MCF 10A (cell line): ENCODE measurements around the gene FAM171A1. TPM values are rescaled to one million over a fixed set of nuclear protein-coding genes. Genes with fewer than 3 reads are reported as not detected.

Experiments
- BruUV-seq: library from RNA; stranded (reverse); fragments of 400-500 nt; replicated peaks from 2 replicates; lab custom pipeline; 2021; lab: Mats Ljungman, UMichigan
- CTCF ChIA-PET: fragments of 300-600 bp; sonication (Branson Sonifier 250); formaldehyde crosslinking; extraction: SDS; loops from one replicate; lab custom pipeline; 2021; ENCODE audit warnings: antibody characterized with exemption, inconsistent platforms; lab: Yijun Ruan, JAX
- POLR2A ChIA-PET: fragments of 300-600, 350-650 bp; sonication (Branson Sonifier 250); formaldehyde crosslinking; extraction: SDS; loops from one replicate; lab custom pipeline; 2020; ENCODE audit warnings: antibody characterized with exemption, inconsistent platforms; lab: Yijun Ruan, JAX
- DNase-seq: peaks from one replicate; pipeline ENCODE4 v3.0.0-alpha.2; 2018; ENCODE audit not compliant: unreplicated experiment
- H3K27ac Mint-ChIP-seq: one replicate; pipeline ENCODE4 v1.8.0; 2022; ENCODE audit warnings: mild to moderate bottlenecking, low read depth, mixed read lengths; ENCODE audit not compliant: unreplicated experiment
- H3K27me3 Mint-ChIP-seq: one replicate; pipeline ENCODE4 v1.8.0; 2022; ENCODE audit warnings: mixed read lengths; ENCODE audit not compliant: insufficient read depth, unreplicated experiment
- H3K36me3 Mint-ChIP-seq: one replicate; pipeline ENCODE4 v1.8.0; 2022; ENCODE audit warnings: mild to moderate bottlenecking, moderate library complexity, mixed read lengths; ENCODE audit not compliant: insufficient read depth, unreplicated experiment
- H3K4me1 Mint-ChIP-seq: one replicate; pipeline ENCODE4 v1.8.0; 2022; ENCODE audit warnings: mixed read lengths; ENCODE audit not compliant: insufficient read depth, unreplicated experiment
- H3K4me3 Mint-ChIP-seq: one replicate; pipeline ENCODE4 v1.8.0; 2022; ENCODE audit warnings: mild to moderate bottlenecking, moderate library complexity, mixed read lengths; ENCODE audit not compliant: unreplicated experiment
- H3K9me3 Mint-ChIP-seq: one replicate; pipeline ENCODE4 v1.8.0; 2022; ENCODE audit warnings: mixed read lengths; ENCODE audit not compliant: unreplicated experiment
- CTCF ChIP-seq: fragments of 200-600 bp; IDR thresholded peaks from one replicate; pipeline ENCODE4 v1.8.0; 2022; ENCODE audit warnings: antibody characterized with exemption, mild to moderate bottlenecking; ENCODE audit not compliant: unreplicated experiment
- intact Hi-C: fragments of 100-400 bp; cut with micrococcal nuclease; formaldehyde crosslinking; loops from 2 replicates; pipeline ENCODE4 v1.14.1; 2022
- total RNA-seq: library from RNA; stranded (reverse); gene quantifications from 2 replicates; pipeline ENCODE4 v1.2.3, GENCODE V29; 2022

Gene FAM171A1
- total RNA-seq, 1 experiment from 2014 or later, result 9.3 TPM

DNA sequence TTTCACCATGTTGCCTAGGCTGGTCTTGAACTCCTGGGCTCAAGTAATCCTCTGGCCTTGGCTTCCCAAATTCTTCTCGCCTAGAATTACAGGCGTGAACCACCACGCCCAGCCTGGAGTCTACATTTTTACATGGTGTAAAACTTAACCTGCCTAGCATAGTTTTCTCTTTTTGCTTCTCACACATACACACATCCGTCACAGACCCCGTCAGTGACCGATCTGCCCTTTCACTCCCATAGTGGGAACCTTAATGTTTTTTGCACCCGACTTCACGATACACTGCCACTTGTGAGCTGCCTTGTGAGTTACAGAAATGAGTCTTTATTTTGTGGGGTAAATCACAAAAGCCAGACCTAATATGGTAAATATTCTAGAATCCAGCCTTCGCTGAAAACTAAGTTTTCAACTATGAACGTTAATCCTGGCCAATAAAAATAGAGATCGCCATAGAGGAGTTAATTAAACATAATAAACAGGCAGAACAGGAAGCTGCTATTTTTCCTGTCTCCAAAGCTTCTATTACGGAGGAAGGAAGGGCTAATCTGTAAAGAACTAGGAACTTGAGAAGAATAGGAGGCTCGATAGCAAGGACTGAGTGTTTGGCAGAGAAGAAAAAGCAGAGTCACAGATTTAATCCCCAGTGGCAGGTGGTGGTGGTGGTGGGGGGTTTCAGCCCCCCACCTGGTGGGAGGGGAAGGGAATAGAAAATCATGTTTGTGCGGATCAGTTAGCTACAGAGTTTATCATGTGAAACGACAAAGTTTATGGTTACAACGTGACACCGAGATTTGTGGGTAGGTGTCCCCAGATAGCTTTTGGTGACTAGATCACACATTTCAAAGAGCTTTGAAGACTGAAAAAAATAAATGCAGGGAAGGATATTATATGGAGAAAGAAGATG is 14.7 kb upstream of the FAM171A1 start:
- CTCF ChIA-PET, result interaction anchor here (0.8 kb wide), 1 partner anchor 173 kb away, joined by 3 read pairs; no protein-coding TSS in a partner anchor
- Mint-ChIP-seq H3K4me3 (no peak overlapping the region), H3K9me3 (no peaks in the 10 kb centered on the region), H3K4me1 (no peaks in the 10 kb centered on the region), H3K36me3 (no peaks in the 10 kb centered on the region), H3K27ac (no peak overlapping the region), H3K27me3 (no peaks in the 10 kb centered on the region)
- no TSS peak for BruUV-seq
- intact Hi-C loops, result no loop called here
- TF ChIP-seq CTCF, result no peak
- DNase-seq, result no peak
- POLR2A ChIA-PET, result interaction anchor here (1.5 kb wide), 1 partner anchor 18 kb away, joined by 3 read pairs; no protein-coding TSS in a partner anchor

DNA sequence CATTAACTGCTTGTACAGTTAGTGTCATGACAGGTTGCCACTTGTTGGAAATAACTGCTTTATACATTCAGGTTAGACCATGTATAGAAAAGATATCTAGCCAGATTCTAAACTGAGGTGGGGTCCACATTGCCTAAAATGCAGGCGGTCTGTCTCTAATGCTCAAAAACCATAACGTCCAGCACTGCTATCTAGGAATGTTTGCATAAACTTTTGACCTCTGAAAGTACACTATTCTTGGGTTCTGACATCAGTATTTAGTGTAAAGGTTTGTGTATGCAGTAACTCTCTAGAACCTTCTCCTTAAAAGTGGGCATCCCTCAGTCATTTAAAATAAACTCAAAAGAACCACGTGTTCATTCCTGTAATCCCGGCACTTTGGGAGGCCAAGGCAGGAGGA is 10.3 kb upstream of the FAM171A1 start:
- H3K9me3 Mint-ChIP-seq, result no peaks in the 10 kb centered on the region
- no peak for DNase-seq
- intact Hi-C loops, result no loop called here
- BruUV-seq, result no TSS peak
- ChIA-PET POLR2A (no interaction called here), CTCF (no interaction called here)
- H3K27ac Mint-ChIP-seq, result no peak overlapping the region
- H3K27me3 Mint-ChIP-seq, result no peaks in the 10 kb centered on the region
- TF ChIP-seq CTCF, result no peak
- H3K4me1 Mint-ChIP-seq, result no peaks in the 10 kb centered on the region
- H3K36me3 Mint-ChIP-seq, result no peaks in the 10 kb centered on the region
- no peak overlapping the region for H3K4me3 Mint-ChIP-seq

GRCh38 chr10:15379078-15379477 is 8.0 kb upstream of the FAM171A1 start:
- H3K36me3 Mint-ChIP-seq, result no peaks in the 10 kb centered on the region
- DNase-seq, result no peak
- ChIA-PET POLR2A (interaction anchor here (0.6 kb wide), 1 partner anchor 253 kb away, joined by 4 read pairs; no protein-coding TSS in a partner anchor), CTCF (no interaction called here)
- no peaks in the 10 kb centered on the region for H3K9me3 Mint-ChIP-seq
- H3K4me3 Mint-ChIP-seq, result no peak overlapping the region
- H3K27me3 Mint-ChIP-seq, result no peaks in the 10 kb centered on the region
- no peaks in the 10 kb centered on the region for H3K4me1 Mint-ChIP-seq
- TF ChIP-seq CTCF, result no peak
- BruUV-seq, result no TSS peak
- H3K27ac Mint-ChIP-seq, result no peak overlapping the region
- intact Hi-C loops, result loop anchor here (10.0 kb wide), 1 partner anchor 544 kb away; the partner anchor contains the start of genes CDNF, HSPA14 and MSANTD7

- Mint-ChIP-seq H3K4me1 (no peaks in the 10 kb centered on the region), H3K9me3 (no peaks in the 10 kb centered on the region), H3K4me3 (no peak overlapping the region), H3K36me3 (no peaks in the 10 kb centered on the region), H3K27ac (no peak overlapping the region), H3K27me3 (no peaks in the 10 kb centered on the region)
- BruUV-seq, result no TSS peak
- CTCF ChIA-PET, result interaction anchor here (0.6 kb wide), 1 partner anchor 143 kb away, joined by 3 read pairs; no protein-coding TSS in a partner anchor
- intact Hi-C loops, result loop anchor here (10.0 kb wide), 1 partner anchor 544 kb away; the partner anchor contains the start of genes CDNF, HSPA14 and MSANTD7
- DNase-seq, result no peak
- no peak for TF ChIP-seq CTCF
- POLR2A ChIA-PET, result no interaction called here
These were observed 7.5 kb upstream of the FAM171A1 start for GRCh38 chr10:15378569-15378968.
